ENCODE measurements around the gene MMS19.
A peak's percentile ranks its signal among the peaks of the same experiment; 100 is the strongest.

Gene MMS19

GRCh38 chr10:97498076-97498840 is at the start of gene MMS19:
TSS of gene MMS19 (minus strand) at chr10:97498422. CDS start at chr10:97498384, 38 bp downstream.
- Histone ChIP-seq H3K27me3 (ENCODE audit: control insufficient read depth, insufficient read depth, low read length) (peaks cover 20% of the 10 kb centered on the region), H3K4me3 (ENCODE audit: low read depth, low read length) (peak within 1 kb of the TSS; percentile 98), H3K9ac (ENCODE audit: low read depth, low read length) (peak within 1 kb of the TSS; percentile 77), H3K36me3 (ENCODE audit: control insufficient read depth, insufficient read depth, low read length) (peaks cover 6% of the 10 kb centered on the region; the same call in 1 of the 2 replicates), H3K4me1 (ENCODE audit: control insufficient read depth, insufficient read depth, low read length) (peaks cover 43% of the 10 kb centered on the region), H3K27ac (ENCODE audit: low read depth, low read length) (peak within 1 kb of the TSS; percentile 95), H3K9me3 (ENCODE audit: control insufficient read depth, insufficient read depth, low read length) (no peaks in the 10 kb centered on the region)

GRCh38 chr10:97547962-97548361 is 49.7 kb upstream of the MMS19 start:
- no peak overlapping the region for H3K9ac ChIP-seq (ENCODE audit: low read depth, low read length)
- peaks cover 21% of the 10 kb centered on the region for H3K4me1 ChIP-seq (ENCODE audit: control insufficient read depth, insufficient read depth, low read length)
- H3K27me3 ChIP-seq (ENCODE audit: control insufficient read depth, insufficient read depth, low read length), result no peaks in the 10 kb centered on the region
- no peak overlapping the region for H3K27ac ChIP-seq (ENCODE audit: low read depth, low read length)
- H3K4me3 ChIP-seq (ENCODE audit: low read depth, low read length), result no peak overlapping the region
- H3K9me3 ChIP-seq (ENCODE audit: control insufficient read depth, insufficient read depth, low read length), result no peaks in the 10 kb centered on the region
- no peaks in the 10 kb centered on the region for H3K36me3 ChIP-seq (ENCODE audit: control insufficient read depth, insufficient read depth, low read length)

GRCh38 chr10:97547271-97547600 is 49.0 kb upstream of the MMS19 start:
- no peaks in the 10 kb centered on the region for H3K36me3 ChIP-seq (ENCODE audit: control insufficient read depth, insufficient read depth, low read length)
- no peak overlapping the region for H3K27ac ChIP-seq (ENCODE audit: low read depth, low read length)
- H3K9ac ChIP-seq (ENCODE audit: low read depth, low read length), result no peak overlapping the region
- no peaks in the 10 kb centered on the region for H3K9me3 ChIP-seq (ENCODE audit: control insufficient read depth, insufficient read depth, low read length)
- peaks cover 24% of the 10 kb centered on the region for H3K4me1 ChIP-seq (ENCODE audit: control insufficient read depth, insufficient read depth, low read length)
- H3K27me3 ChIP-seq (ENCODE audit: control insufficient read depth, insufficient read depth, low read length), result no peaks in the 10 kb centered on the region
- H3K4me3 ChIP-seq (ENCODE audit: low read depth, low read length), result no peak overlapping the region

- peaks cover 29% of the 10 kb centered on the region for H3K4me1 ChIP-seq (ENCODE audit: control insufficient read depth, insufficient read depth, low read length)
- no peaks in the 10 kb centered on the region for H3K27me3 ChIP-seq (ENCODE audit: control insufficient read depth, insufficient read depth, low read length)
- no peaks in the 10 kb centered on the region for H3K36me3 ChIP-seq (ENCODE audit: control insufficient read depth, insufficient read depth, low read length)
- H3K27ac ChIP-seq (ENCODE audit: low read depth, low read length), result no peak overlapping the region
- H3K9me3 ChIP-seq (ENCODE audit: control insufficient read depth, insufficient read depth, low read length), result no peaks in the 10 kb centered on the region
- no peak overlapping the region for H3K9ac ChIP-seq (ENCODE audit: low read depth, low read length)
- no peak overlapping the region for H3K4me3 ChIP-seq (ENCODE audit: low read depth, low read length)
Observed at GRCh38 chr10:97546456-97547270, 48.4 kb upstream of the MMS19 start.

GRCh38 chr10:97543025-97543546 is 44.9 kb upstream of the MMS19 start:
- Histone ChIP-seq H3K9me3 (ENCODE audit: control insufficient read depth, insufficient read depth, low read length) (no peaks in the 10 kb centered on the region), H3K4me1 (ENCODE audit: control insufficient read depth, insufficient read depth, low read length) (peaks cover 24% of the 10 kb centered on the region), H3K9ac (ENCODE audit: low read depth, low read length) (no peak overlapping the region), H3K27me3 (ENCODE audit: control insufficient read depth, insufficient read depth, low read length) (no peaks in the 10 kb centered on the region), H3K36me3 (ENCODE audit: control insufficient read depth, insufficient read depth, low read length) (no peaks in the 10 kb centered on the region), H3K27ac (ENCODE audit: low read depth, low read length) (peak overlapping the region; percentile 93), H3K4me3 (ENCODE audit: low read depth, low read length) (no peak overlapping the region)

GRCh38 chr10:97542169-97543024 is 44.2 kb upstream of the MMS19 start:
- peak overlapping the region; percentile 93 for H3K27ac ChIP-seq (ENCODE audit: low read depth, low read length)
- H3K4me1 ChIP-seq (ENCODE audit: control insufficient read depth, insufficient read depth, low read length), result peaks cover 22% of the 10 kb centered on the region
- H3K9me3 ChIP-seq (ENCODE audit: control insufficient read depth, insufficient read depth, low read length), result no peaks in the 10 kb centered on the region
- H3K9ac ChIP-seq (ENCODE audit: low read depth, low read length), result no peak overlapping the region
- H3K36me3 ChIP-seq (ENCODE audit: control insufficient read depth, insufficient read depth, low read length), result no peaks in the 10 kb centered on the region
- no peak overlapping the region for H3K4me3 ChIP-seq (ENCODE audit: low read depth, low read length)
- no peaks in the 10 kb centered on the region for H3K27me3 ChIP-seq (ENCODE audit: control insufficient read depth, insufficient read depth, low read length)

GRCh38 chr10:97540669-97541500 is 42.7 kb upstream of the MMS19 start:
- no peak overlapping the region for H3K9ac ChIP-seq (ENCODE audit: low read depth, low read length)
- no peak overlapping the region for H3K4me3 ChIP-seq (ENCODE audit: low read depth, low read length)
- peak overlapping the region; percentile 42 for H3K27ac ChIP-seq (ENCODE audit: low read depth, low read length)
- H3K9me3 ChIP-seq (ENCODE audit: control insufficient read depth, insufficient read depth, low read length), result no peaks in the 10 kb centered on the region
- H3K36me3 ChIP-seq (ENCODE audit: control insufficient read depth, insufficient read depth, low read length), result no peaks in the 10 kb centered on the region
- H3K4me1 ChIP-seq (ENCODE audit: control insufficient read depth, insufficient read depth, low read length), result peaks cover 22% of the 10 kb centered on the region
- H3K27me3 ChIP-seq (ENCODE audit: control insufficient read depth, insufficient read depth, low read length), result no peaks in the 10 kb centered on the region

GRCh38 chr10:97539523-97540200 is 41.4 kb upstream of the MMS19 start:
- Histone ChIP-seq H3K27ac (ENCODE audit: low read depth, low read length) (peak overlapping the region; percentile 61), H3K36me3 (ENCODE audit: control insufficient read depth, insufficient read depth, low read length) (no peaks in the 10 kb centered on the region), H3K27me3 (ENCODE audit: control insufficient read depth, insufficient read depth, low read length) (no peaks in the 10 kb centered on the region), H3K9ac (ENCODE audit: low read depth, low read length) (no peak overlapping the region), H3K4me3 (ENCODE audit: low read depth, low read length) (no peak overlapping the region), H3K9me3 (ENCODE audit: control insufficient read depth, insufficient read depth, low read length) (no peaks in the 10 kb centered on the region), H3K4me1 (ENCODE audit: control insufficient read depth, insufficient read depth, low read length) (peaks cover 22% of the 10 kb centered on the region)

GRCh38 chr10:97538839-97539238 is 40.6 kb upstream of the MMS19 start:
- Histone ChIP-seq H3K4me3 (ENCODE audit: low read depth, low read length) (no peak overlapping the region), H3K4me1 (ENCODE audit: control insufficient read depth, insufficient read depth, low read length) (peaks cover 22% of the 10 kb centered on the region), H3K27me3 (ENCODE audit: control insufficient read depth, insufficient read depth, low read length) (no peaks in the 10 kb centered on the region), H3K27ac (ENCODE audit: low read depth, low read length) (no peak overlapping the region), H3K9ac (ENCODE audit: low read depth, low read length) (no peak overlapping the region), H3K9me3 (ENCODE audit: control insufficient read depth, insufficient read depth, low read length) (no peaks in the 10 kb centered on the region), H3K36me3 (ENCODE audit: control insufficient read depth, insufficient read depth, low read length) (no peaks in the 10 kb centered on the region)

Measured in HUES48 (cell line).